ENCODE measurements around the gene CHRNB1.
A peak's percentile ranks its signal among the peaks of the same experiment; 100 is the strongest.

CHRNB1 gene

GRCh38 chr17:7439462-7440112 is 5.3 kb upstream of the CHRNB1 start, which contains the start of gene FGF11:
Gene FGF11 (plus strand): TSS chr17:7439512. CDS start chr17:7439621, 109 bp downstream.
- in situ Hi-C loops (cut with HindIII; ENCODE audit: low sequenced_read_pairs): no loop called here
- peak within 1 kb of the TSS; percentile 36 for H3K4me3 ChIP-seq (ENCODE audit: low read depth, low read length)
- DNase-seq (ENCODE audit: low read depth): no peak
- no peak for TF ChIP-seq CTCF (IDR thresholded peaks at IDR 0.05; ENCODE audit: low read depth, low read length, missing control alignments)

DNA sequence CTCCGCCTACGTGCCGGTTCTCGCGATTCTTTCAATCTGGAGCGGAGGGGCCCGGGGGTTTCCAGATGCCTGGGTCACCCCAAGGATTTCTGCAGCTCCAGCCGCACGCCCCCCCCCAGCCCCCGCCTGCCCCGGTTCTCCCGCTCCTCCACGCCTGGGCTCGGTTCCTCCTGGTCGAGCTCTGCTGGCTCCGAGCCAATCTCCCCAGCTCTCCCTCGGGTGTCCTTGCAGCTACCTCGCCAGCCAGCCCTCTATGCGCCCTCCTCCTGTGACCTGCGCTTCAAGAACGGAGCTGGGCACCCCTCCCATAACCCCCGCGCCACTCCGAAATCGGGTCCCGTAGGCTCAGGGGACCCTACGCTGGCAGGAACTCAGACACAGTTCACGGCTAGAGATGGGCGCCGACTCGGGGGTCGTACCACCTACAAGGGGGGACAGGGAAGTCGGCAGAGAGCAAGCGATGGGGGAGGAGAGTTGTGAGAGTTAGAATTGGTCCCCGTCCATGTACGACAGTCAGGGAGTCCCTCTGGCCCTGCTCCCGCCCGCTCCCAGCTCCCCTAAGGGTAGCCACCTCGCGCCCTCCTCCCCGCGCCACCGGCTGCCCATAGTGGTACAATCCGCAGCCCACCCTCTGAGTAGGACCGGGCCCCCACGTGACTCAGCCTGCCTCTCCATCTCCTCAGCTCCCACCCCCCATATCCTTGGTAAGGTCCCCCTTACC is 4.6 kb upstream of the CHRNB1 start:
- no peak for DNase-seq (ENCODE audit: low read depth)
- TF ChIP-seq CTCF (IDR thresholded peaks at IDR 0.05; ENCODE audit: low read depth, low read length, missing control alignments): no peak
- in situ Hi-C loops (cut with HindIII; ENCODE audit: low sequenced_read_pairs): no loop called here
- H3K4me3 ChIP-seq (ENCODE audit: low read depth, low read length): peak overlapping the region; percentile 36

DNA sequence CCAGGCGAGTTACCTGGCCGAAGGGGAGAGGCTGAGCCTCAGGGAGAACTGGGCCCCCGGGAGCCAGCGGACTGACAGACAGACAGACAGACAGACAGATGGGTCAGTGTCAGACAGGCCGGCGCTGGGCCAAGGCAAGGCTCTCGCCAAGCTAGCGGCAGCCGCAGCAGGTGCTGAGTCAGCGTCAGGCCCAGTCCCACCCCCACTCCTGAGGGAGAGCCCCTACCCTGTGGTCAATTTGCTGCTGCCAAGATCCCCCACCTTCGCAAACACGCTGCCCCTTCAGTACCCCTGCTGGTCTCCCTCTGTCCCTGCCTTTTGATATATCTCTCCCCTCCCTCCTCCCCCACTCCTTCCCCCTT is 4.0 kb upstream of the CHRNB1 start:
- in situ Hi-C loops (cut with HindIII; ENCODE audit: low sequenced_read_pairs): no loop called here
- TF ChIP-seq CTCF (IDR thresholded peaks at IDR 0.05; ENCODE audit: low read depth, low read length, missing control alignments): peak; percentile 8
- peak overlapping the region; percentile 36 for H3K4me3 ChIP-seq (ENCODE audit: low read depth, low read length)
- no peak for DNase-seq (ENCODE audit: low read depth)

GRCh38 chr17:7441266-7441665 is 3.6 kb upstream of the CHRNB1 start:
- TF ChIP-seq CTCF (IDR thresholded peaks at IDR 0.05; ENCODE audit: low read depth, low read length, missing control alignments): no peak
- DNase-seq (ENCODE audit: low read depth): no peak
- in situ Hi-C loops (cut with HindIII; ENCODE audit: low sequenced_read_pairs): no loop called here
- no peak overlapping the region for H3K4me3 ChIP-seq (ENCODE audit: low read depth, low read length)

- in situ Hi-C loops (cut with HindIII; ENCODE audit: low sequenced_read_pairs): no loop called here
- H3K4me3 ChIP-seq (ENCODE audit: low read depth, low read length): no peak overlapping the region
- TF ChIP-seq CTCF (IDR thresholded peaks at IDR 0.05; ENCODE audit: low read depth, low read length, missing control alignments): no peak
- no peak for DNase-seq (ENCODE audit: low read depth)
These were observed 2.7 kb upstream of the CHRNB1 start for GRCh38 chr17:7442142-7442541.

DNA sequence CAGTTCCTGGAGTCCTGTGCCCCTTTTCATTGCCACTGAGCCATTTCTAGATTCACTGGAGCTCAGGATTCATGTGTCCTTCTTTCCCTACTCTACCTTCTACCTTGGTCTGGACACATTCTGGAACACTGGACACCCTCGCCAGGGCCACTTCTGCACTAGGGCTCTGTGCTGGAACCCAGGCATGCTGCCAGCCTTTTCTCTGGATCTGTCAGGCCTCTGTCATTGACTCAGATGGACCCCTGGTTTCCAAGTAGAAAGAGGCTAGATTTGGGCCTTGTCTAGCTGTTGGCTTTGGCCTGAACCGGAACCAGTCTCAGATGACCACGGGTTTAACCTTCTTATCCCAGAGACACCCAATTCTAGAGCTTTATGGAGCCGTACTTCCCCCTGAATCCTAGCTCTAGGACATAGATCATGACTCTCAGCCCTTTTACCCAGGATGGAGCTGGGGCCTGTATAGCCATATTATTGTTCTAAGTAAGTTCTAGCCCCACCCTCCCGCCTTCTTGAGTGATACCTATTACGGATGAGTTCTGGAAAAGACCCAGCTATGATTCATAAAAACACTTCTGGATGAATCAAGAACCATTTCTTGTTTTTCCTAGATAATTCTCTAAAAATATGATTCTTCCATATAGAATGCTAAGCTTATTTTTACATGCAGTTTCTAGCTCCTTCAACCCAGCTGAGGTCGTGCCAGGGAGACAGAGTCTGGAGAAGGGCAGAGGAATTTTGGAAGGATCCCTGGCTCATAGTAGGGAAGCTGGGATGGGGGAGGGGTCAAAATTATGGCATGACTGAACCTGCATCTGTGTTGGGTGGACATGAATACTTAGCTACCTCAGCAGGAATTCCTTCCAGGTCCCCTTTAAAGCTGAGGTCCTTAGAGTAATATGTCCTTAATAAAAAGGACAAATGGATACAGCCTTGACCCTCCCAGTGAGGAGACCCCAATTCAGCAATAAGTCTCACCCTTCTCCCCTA is 1.1 kb upstream of the CHRNB1 start:
- in situ Hi-C loops (cut with HindIII; ENCODE audit: low sequenced_read_pairs): no loop called here
- no peak for TF ChIP-seq CTCF (IDR thresholded peaks at IDR 0.05; ENCODE audit: low read depth, low read length, missing control alignments)
- no peak for DNase-seq (ENCODE audit: low read depth)
- H3K4me3 ChIP-seq (ENCODE audit: low read depth, low read length): no peak overlapping the region

Data from astrocyte of the cerebellum (primary cell).